Measurements from ENCODE around the gene OTOA. TPM values are rescaled to one million over a fixed set of nuclear protein-coding genes. Genes with fewer than 3 reads are reported as not detected.

OTOA gene
- total and polyA plus RNA-seq, 2 of the 13 experiments (the other 11 are each of a cell fraction or from before 2014, with no cell fraction given) = 0.05 to 0.15 TPM

DNA sequence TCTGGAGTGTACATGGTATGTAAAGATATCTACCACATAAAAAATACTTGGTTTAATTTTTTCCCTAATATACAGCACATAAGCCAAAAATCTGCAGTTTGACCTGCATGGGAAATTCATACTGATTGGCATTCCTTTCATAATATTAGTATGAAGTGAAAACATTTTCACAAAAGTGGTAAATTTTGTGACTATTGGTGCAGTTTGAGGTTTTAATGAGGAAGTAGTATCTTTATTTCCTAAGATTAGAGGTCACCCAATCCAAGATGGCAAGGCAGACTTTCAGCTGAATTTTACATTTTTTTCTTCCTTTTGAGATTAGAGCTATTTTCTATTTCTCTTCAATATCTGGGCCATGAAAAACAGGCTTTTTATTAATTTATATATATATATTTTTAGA, 43.2 kb upstream of the OTOA start (continued):
- TF ChIP-seq ZNF850 (CRISPR knock-in tag; conservative IDR thresholded peaks at IDR 0.05) = no peak
- TF ChIP-seq GTF2F1 (IDR thresholded peaks at IDR 0.05; ENCODE audit: low read length) = no peak
- TF ChIP-seq, protein P1, sequence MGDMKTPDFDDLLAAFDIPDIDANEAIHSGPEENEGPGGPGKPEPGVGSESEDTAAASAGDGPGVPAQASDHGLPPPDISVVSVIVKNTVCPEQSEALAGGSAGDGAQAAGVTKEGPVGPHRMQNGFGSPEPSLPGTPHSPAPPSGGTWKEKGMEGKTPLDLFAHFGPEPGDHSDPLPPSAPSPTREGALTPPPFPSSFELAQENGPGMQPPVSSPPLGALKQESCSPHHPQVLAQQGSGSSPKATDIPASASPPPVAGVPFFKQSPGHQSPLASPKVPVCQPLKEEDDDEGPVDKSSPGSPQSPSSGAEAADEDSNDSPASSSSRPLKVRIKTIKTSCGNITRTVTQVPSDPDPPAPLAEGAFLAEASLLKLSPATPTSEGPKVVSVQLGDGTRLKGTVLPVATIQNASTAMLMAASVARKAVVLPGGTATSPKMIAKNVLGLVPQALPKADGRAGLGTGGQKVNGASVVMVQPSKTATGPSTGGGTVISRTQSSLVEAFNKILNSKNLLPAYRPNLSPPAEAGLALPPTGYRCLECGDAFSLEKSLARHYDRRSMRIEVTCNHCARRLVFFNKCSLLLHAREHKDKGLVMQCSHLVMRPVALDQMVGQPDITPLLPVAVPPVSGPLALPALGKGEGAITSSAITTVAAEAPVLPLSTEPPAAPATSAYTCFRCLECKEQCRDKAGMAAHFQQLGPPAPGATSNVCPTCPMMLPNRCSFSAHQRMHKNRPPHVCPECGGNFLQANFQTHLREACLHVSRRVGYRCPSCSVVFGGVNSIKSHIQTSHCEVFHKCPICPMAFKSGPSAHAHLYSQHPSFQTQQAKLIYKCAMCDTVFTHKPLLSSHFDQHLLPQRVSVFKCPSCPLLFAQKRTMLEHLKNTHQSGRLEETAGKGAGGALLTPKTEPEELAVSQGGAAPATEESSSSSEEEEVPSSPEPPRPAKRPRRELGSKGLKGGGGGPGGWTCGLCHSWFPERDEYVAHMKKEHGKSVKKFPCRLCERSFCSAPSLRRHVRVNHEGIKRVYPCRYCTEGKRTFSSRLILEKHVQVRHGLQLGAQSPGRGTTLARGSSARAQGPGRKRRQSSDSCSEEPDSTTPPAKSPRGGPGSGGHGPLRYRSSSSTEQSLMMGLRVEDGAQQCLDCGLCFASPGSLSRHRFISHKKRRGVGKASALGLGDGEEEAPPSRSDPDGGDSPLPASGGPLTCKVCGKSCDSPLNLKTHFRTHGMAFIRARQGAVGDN (CRISPR knock-in tag; IDR thresholded peaks at IDR 0.05) = no peak
- TF ChIP-seq, protein P2, sequence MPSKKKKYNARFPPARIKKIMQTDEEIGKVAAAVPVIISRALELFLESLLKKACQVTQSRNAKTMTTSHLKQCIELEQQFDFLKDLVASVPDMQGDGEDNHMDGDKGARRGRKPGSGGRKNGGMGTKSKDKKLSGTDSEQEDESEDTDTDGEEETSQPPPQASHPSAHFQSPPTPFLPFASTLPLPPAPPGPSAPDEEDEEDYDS (CRISPR knock-in tag; IDR thresholded peaks at IDR 0.05) = no peak
- no peak for TF ChIP-seq TCF7 (IDR thresholded peaks at IDR 0.05; ENCODE audit: low read depth)

DNA sequence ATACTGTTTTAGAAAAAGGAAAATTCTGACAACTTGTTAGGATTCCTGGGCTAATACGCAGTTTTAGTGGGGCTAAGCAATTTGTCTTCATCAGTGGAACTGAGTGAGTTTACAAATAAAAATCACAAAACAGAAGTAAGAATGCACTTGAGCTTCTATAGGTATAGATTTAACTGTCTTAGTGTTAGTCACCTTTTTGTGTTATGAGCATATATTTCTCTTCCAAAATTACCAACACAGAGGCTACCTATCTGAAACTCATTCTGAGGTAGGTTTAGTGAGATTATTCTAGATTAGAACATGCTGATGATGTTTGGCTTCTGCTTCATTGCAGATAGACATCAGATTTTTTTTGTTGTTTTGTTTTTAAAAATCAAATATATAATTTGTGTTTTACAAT, 41.2 kb upstream of the OTOA start:
- H3K4me2 ChIP-seq (ENCODE audit: low read depth, low read length) = no peak overlapping the region
- ATAC-seq (no peak), FAIRE-seq (no peak), DNase-seq (ENCODE audit: low spot score) (no peak)
- no peak overlapping the region for H3K27ac ChIP-seq (ENCODE audit: extremely low read length, insufficient read depth, low read length)
- H3K4me1 ChIP-seq (ENCODE audit: insufficient read depth, low read length) = peaks cover 23% of the 10 kb centered on the region
- CTCF ChIA-PET (ENCODE audit: low intra/inter-chr PET ratio, low total read pairs) = no interaction called here
- H2AFZ ChIP-seq (ENCODE audit: low read length) = no peak overlapping the region
- H3K79me2 ChIP-seq (ENCODE audit: insufficient read depth, low read length) = no peaks in the 10 kb centered on the region
- POLR2A ChIA-PET = no interaction called here
- H3K4me3 ChIP-seq (replicated peaks in 1 of 3; ENCODE audit: insufficient read depth in 1 of 3, low read depth in 2 of 3, low read length in 3 of 3) = no peak overlapping the region
- H3K27me3 ChIP-seq (ENCODE audit: control insufficient read depth in 1 of 2, insufficient read depth in 2 of 2, low read length in 2 of 2) = no peaks in the 10 kb centered on the region
- no peak overlapping the region for H3K9ac ChIP-seq (ENCODE audit: insufficient read depth, low read depth, low read length)
- H4K20me1 ChIP-seq (ENCODE audit: insufficient read depth, low read length) = no peaks in the 10 kb centered on the region
- H3K36me3 ChIP-seq (replicated peaks in 1 of 2; ENCODE audit: control insufficient read depth in 1 of 2, insufficient read depth in 2 of 2, low read length in 2 of 2) = peaks cover 15 to 33% of the 10 kb centered on the region in 2 experiments
- 98% methylated on average over 1 of the region's 1 CpG for WGBS (ENCODE audit: low lambda C conversion rate)
- in situ Hi-C loops (cut with HindIII; ENCODE audit: extremely low pct_ligation_motif_present, low pct_unique_long_range_greater_than_20kb) (no loop called here), intact Hi-C loops (cut with micrococcal nuclease; ENCODE audit: unreplicated experiment) (no loop called here)
- H3K9me3 ChIP-seq (ENCODE audit: low read length) = no peaks in the 10 kb centered on the region
- no TSS peak for BruUV-seq (replicated peaks)
- TF ChIP-seq MAFK (conservative IDR thresholded peaks at IDR 0.05 in 1 of 2, IDR thresholded peaks at IDR 0.05 in 1 of 2; ENCODE audit: low read length in 2 of 2) (no peak), SOX6 (IDR thresholded peaks at IDR 0.05) (no peak), SOX6 (CRISPR knock-in tag; IDR thresholded peaks at IDR 0.05) (no peak), REPIN1 (CRISPR knock-in tag; IDR thresholded peaks at IDR 0.05; ENCODE audit: borderline replicate concordance, low read depth) (no peak), IKZF1 (IDR thresholded peaks at IDR 0.05) (no peak), SSRP1 (CRISPR knock-in tag; IDR thresholded peaks at IDR 0.05) (no peak)
- TF ChIP-seq, protein P3, sequence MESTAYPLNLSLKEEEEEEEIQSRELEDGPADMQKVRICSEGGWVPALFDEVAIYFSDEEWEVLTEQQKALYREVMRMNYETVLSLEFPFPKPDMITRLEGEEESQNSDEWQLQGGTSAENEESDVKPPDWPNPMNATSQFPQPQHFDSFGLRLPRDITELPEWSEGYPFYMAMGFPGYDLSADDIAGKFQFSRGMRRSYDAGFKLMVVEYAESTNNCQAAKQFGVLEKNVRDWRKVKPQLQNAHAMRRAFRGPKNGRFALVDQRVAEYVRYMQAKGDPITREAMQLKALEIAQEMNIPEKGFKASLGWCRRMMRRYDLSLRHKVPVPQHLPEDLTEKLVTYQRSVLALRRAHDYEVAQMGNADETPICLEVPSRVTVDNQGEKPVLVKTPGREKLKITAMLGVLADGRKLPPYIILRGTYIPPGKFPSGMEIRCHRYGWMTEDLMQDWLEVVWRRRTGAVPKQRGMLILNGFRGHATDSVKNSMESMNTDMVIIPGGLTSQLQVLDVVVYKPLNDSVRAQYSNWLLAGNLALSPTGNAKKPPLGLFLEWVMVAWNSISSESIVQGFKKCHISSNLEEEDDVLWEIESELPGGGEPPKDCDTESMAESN (CRISPR knock-in tag; conservative IDR thresholded peaks at IDR 0.05) = no peak
